A549 (cell line): ENCODE results near the gene CCDC117. TPM values are rescaled to one million over a fixed set of nuclear protein-coding genes. Genes with fewer than 3 reads are reported as not detected.
"Not testable (repeated sequence)": the region's sequence is repeated elsewhere in the genome, so short reads cannot be mapped to it uniquely, and the experiment has no call there.

ENCODE experiments used
- ATAC-seq, 2 experiments: fragments of 200-7000 bp in 1 of 2; fragments of >200 bp in 1 of 2; cut with Nextera tagmentation in 1 of 2; cut with Tn5 transposase in 1 of 2; 3 replicates each; pipeline versions ENCODE4 v1.8.0 to v1.9.1; 2018 to 2020; ENCODE audit warnings: mild to moderate bottlenecking in 1 of 2, moderate library complexity in 1 of 2
- CTCF ChIA-PET: fragments of 300-600 bp; sonication (Branson Sonifier 250); formaldehyde crosslinking; extraction: SDS; loops from one replicate; lab custom pipeline; 2021; ENCODE audit warnings: antibody characterized with exemption, inconsistent platforms; lab: Yijun Ruan, JAX
- POLR2A ChIA-PET: fragments of 350-600 bp; formaldehyde crosslinking; extraction: SDS; loops from one replicate; lab custom pipeline; 2021; ENCODE audit warnings: antibody characterized with exemption, inconsistent platforms; lab: Yijun Ruan, JAX
- DNase-seq, 2 experiments: peaks; one replicate each; pipeline versions ENCODE4 v3.0.0 to v3.0.0-alpha.2; 2011 to 2016; ENCODE audit warnings: low read depth in 1 of 2, low spot score in 1 of 2
- FAIRE-seq: peaks from 2 replicates; lab custom pipeline; 2011; peaks lifted over from hg19 to GRCh38; lab: Jason Lieb, UNC
- H3K27ac ChIP-seq, 2 experiments: fragments of >200 bp; sonication (Bioruptor Twin); formaldehyde crosslinking; 3 replicates each; pipeline ENCODE4 v1.5.1; 2016 to 2017
- H3K4me1 ChIP-seq: fragments of >200 bp; sonication (Bioruptor Twin); formaldehyde crosslinking; 3 replicates; pipeline ENCODE4 v1.6.1; 2016
- H3K4me2 ChIP-seq: fragments of >200 bp; sonication (Bioruptor Twin); formaldehyde crosslinking; 3 replicates; pipeline ENCODE4 v1.6.1; 2016
- H3K4me3 ChIP-seq: fragments of >200 bp; sonication (Bioruptor Twin); formaldehyde crosslinking; 3 replicates; pipeline ENCODE4 v1.5.1; 2016
- H3K9me3 ChIP-seq: fragments of >200 bp; sonication (Bioruptor Twin); formaldehyde crosslinking; 3 replicates; pipeline ENCODE4 v1.6.1; 2016
- BHLHE40 ChIP-seq: IDR thresholded peaks from 2 replicates; pipeline ENCODE4 v1.6.1; 2012; ENCODE audit warnings: low read depth, low read length, inconsistent platforms
- CEBPB ChIP-seq, 2 experiments: fragments of >200 bp in 1 of 2; sonication (Bioruptor Twin) in 1 of 2; formaldehyde crosslinking in 1 of 2; IDR thresholded peaks; 2 replicates each; pipeline ENCODE4 v1.6.1; 2012 to 2016
- ELK1 ChIP-seq: fragments of 150-350 bp; IDR thresholded peaks from 2 replicates; pipeline ENCODE4 v1.6.1; 2014; ENCODE audit warnings: low read depth, mild to moderate bottlenecking, low read length
- GATA3 ChIP-seq: IDR thresholded peaks from 2 replicates; pipeline ENCODE4 v1.6.1; 2012; ENCODE audit warnings: borderline replicate concordance
- HES2 ChIP-seq: fragments of >200 bp; sonication (Bioruptor Twin); formaldehyde crosslinking; IDR thresholded peaks from 2 replicates; pipeline ENCODE4 v1.6.1; 2016
- HMGXB4 ChIP-seq: fragments of 250-450 bp; sonication (Bioruptor Pico); IDR thresholded peaks from 2 replicates; pipeline ENCODE4 v1.5.0; 2021; ENCODE audit warnings: mild to moderate bottlenecking, moderate library complexity, borderline replicate concordance
- HOXA7 ChIP-seq: fragments of 250-450 bp; sonication (Bioruptor Pico); IDR thresholded peaks from 2 replicates; pipeline ENCODE4 v1.5.0; 2020; ENCODE audit warnings: mild to moderate bottlenecking, moderate library complexity
- HOXB13 ChIP-seq: fragments of 250-450 bp; sonication (Bioruptor Pico); IDR thresholded peaks from 2 replicates; pipeline ENCODE4 v1.5.0; 2020; ENCODE audit warnings: low read depth, mild to moderate bottlenecking, moderate library complexity
- JUNB ChIP-seq: fragments of >200 bp; sonication (Bioruptor Twin); formaldehyde crosslinking; IDR thresholded peaks from 2 replicates; pipeline ENCODE4 v1.6.1; 2016
- MAZ ChIP-seq: fragments of 150-350 bp; IDR thresholded peaks from 2 replicates; pipeline ENCODE4 v1.6.1; 2014; ENCODE audit warnings: antibody characterized with exemption, low read depth, low read length, borderline replicate concordance
- NFE2L2 ChIP-seq: fragments of 150-350 bp; conservative IDR thresholded peaks from 2 replicates; pipeline ENCODE4 v1.6.1; 2014; ENCODE audit warnings: low read length
- NR3C1 ChIP-seq: fragments of >200 bp; sonication (Bioruptor Twin); formaldehyde crosslinking; IDR thresholded peaks from 3 replicates; pipeline ENCODE4 v1.6.1; 2017
- PBX3 ChIP-seq: IDR thresholded peaks from 2 replicates; pipeline ENCODE4 v1.6.1; 2012
- RAD21 ChIP-seq, 2 experiments: fragments of >200 bp in 1 of 2; sonication (Bioruptor Twin) in 1 of 2; formaldehyde crosslinking in 1 of 2; IDR thresholded peaks in 1 of 2; conservative IDR thresholded peaks in 1 of 2; 2 replicates in 1 of 2; 3 replicates in 1 of 2; pipeline ENCODE4 v1.6.1; 2012 to 2018; ENCODE audit warnings: inconsistent platforms in 1 of 2
- RARB ChIP-seq: fragments of 250-450 bp; sonication (Bioruptor Pico); IDR thresholded peaks from 2 replicates; pipeline ENCODE4 v1.8.0; 2021; ENCODE audit warnings: mild to moderate bottlenecking, moderate library complexity
- RNF2 ChIP-seq: fragments of 200-600 bp; sonication (generic); IDR thresholded peaks from 2 replicates; pipeline ENCODE4 v1.6.1; 2016; ENCODE audit warnings: low read depth, mild to moderate bottlenecking, antibody characterized with exemption, moderate library complexity, borderline replicate concordance
- TFCP2L1 ChIP-seq: fragments of 250-450 bp; sonication (Bioruptor Pico); IDR thresholded peaks from 2 replicates; pipeline ENCODE4 v1.5.0; 2021; ENCODE audit warnings: mild to moderate bottlenecking
- TP53 ChIP-seq: fragments of 250-450 bp; sonication (Bioruptor Pico); IDR thresholded peaks from 2 replicates; pipeline ENCODE4 v1.5.0; 2021; ENCODE audit warnings: mild to moderate bottlenecking, moderate library complexity
- USF2 ChIP-seq: fragments of 450-650 bp; IDR thresholded peaks from 2 replicates; pipeline ENCODE4 v1.6.1; 2014; ENCODE audit warnings: antibody characterized with exemption
- ZC3H11A ChIP-seq: fragments of 450-650 bp; IDR thresholded peaks from 2 replicates; pipeline ENCODE4 v1.6.1; 2014; ENCODE audit warnings: antibody characterized with exemption, mild to moderate bottlenecking
- ZFP36 ChIP-seq: fragments of 450-650 bp; IDR thresholded peaks from 2 replicates; pipeline ENCODE4 v1.6.1; 2014; ENCODE audit warnings: borderline replicate concordance; ENCODE audit not compliant: partially characterized antibody
- WGBS: methylation state at CpG from one replicate; pipeline ENCODE4 v1.1.6; 2017; ENCODE audit errors: missing lambda C conversion rate; 5-methylcytosine and 5-hydroxymethylcytosine counted together
- polyA plus RNA-seq, 4 experiments: library from polyadenylated mRNA; depleted of rRNA in 3 of 4; stranded (reverse); fragments of >200 nt; fragmentation: RNase III in 1 of 4; extraction: RNeasy Plus Mini Kit Qiagen cat#74134 plus additional on column Dnase treatment in 1 of 4; gene quantifications; 2 replicates in 3 of 4; 3 replicates in 1 of 4; pipeline ENCODE4 v1.2.3, GENCODE V29; 2011 to 2017

The CCDC117 gene
- polyA plus RNA-seq, 2 of the 4 experiments (the other 2 are of a cell fraction) = 12.2 to 24.1 TPM

- Histone ChIP-seq H3K4me1 (peaks cover 21% of the 10 kb centered on the region; the same call in 2 of the 3 replicates), H3K27ac (peak overlapping the region; percentile 91 to 100), H3K9me3 (no peaks in the 10 kb centered on the region), H3K4me3 (no peak overlapping the region; the same call in 2 of the 3 replicates), H3K4me2 (peak overlapping the region; percentile 81)
- ATAC-seq (no peak), DNase-seq (no peak), FAIRE-seq (no peak)
- no peak for TF ChIP-seq CEBPB (IDR thresholded peaks at IDR 0.05)
- POLR2A ChIA-PET = interaction anchor here (0.6 kb wide), 1 partner anchor 23 kb away, joined by 8 read pairs; no protein-coding TSS in a partner anchor
- CTCF ChIA-PET = interaction anchor here (0.7 to 3.0 kb wide), 5 partner anchors 27 to 725 kb away, joined by 3 to 13 read pairs (median 4); no protein-coding TSS in a partner anchor
- WGBS = 55% methylated on average over 14 of the region's 14 CpGs
Measured at GRCh38 chr22:28801845-28802594, 29.5 kb downstream of the CCDC117 start.

- H3K27ac ChIP-seq = peak overlapping the region; percentile 91 to 100; a peak in 4 of 6 replicates
- FAIRE-seq (no peak), DNase-seq (no peak)
- no peaks in the 10 kb centered on the region for H3K9me3 ChIP-seq
- ChIA-PET CTCF (interaction anchor here (0.7 to 3.0 kb wide), 7 partner anchors 10 to 726 kb away, joined by 3 to 13 read pairs (median 4); no protein-coding TSS in a partner anchor), POLR2A (no interaction called here)
- 80% methylated on average over 7 of the region's 7 CpGs for WGBS
- H3K4me3 ChIP-seq = no peak overlapping the region
- H3K4me2 ChIP-seq = peak overlapping the region; percentile 81; the same call in 1 of the 3 replicates
- TF ChIP-seq RARB (CRISPR knock-in tag) (no peak), HOXB13 (CRISPR knock-in tag) (no peak), PBX3 (no peak), CEBPB (IDR thresholded peaks at IDR 0.05) (no peak), RAD21 (conservative IDR thresholded peaks at IDR 0.05 in 1 of 2, IDR thresholded peaks at IDR 0.05 in 1 of 2) (no peak)
- TF ChIP-seq, all 56 proteins: peak for 0
- H3K4me1 ChIP-seq = peaks cover 16% of the 10 kb centered on the region; the same call in 2 of the 3 replicates
- no peak for ATAC-seq
Measured at GRCh38 chr22:28802595-28803123, 30.2 kb downstream of the CCDC117 start.

- 88% methylated on average over 5 of the region's 5 CpGs for WGBS
- peaks cover 16% of the 10 kb centered on the region; the same call in 2 of the 3 replicates for H3K4me1 ChIP-seq
- ATAC-seq, DNase-seq, H3K4me2 ChIP-seq, H3K27ac ChIP-seq, H3K9me3 ChIP-seq, POLR2A ChIA-PET, FAIRE-seq, H3K4me3 ChIP-seq: not testable (repeated sequence)
- CTCF ChIA-PET = interaction anchor here (2.5 to 3.0 kb wide), 2 partner anchors 24 to 205 kb away, joined by 10 to 13 read pairs; no protein-coding TSS in a partner anchor
Measured at GRCh38 chr22:28805426-28805825, 32.9 kb downstream of the CCDC117 start.

- H3K9me3 ChIP-seq = no peaks in the 10 kb centered on the region
- POLR2A ChIA-PET = interaction anchor here (0.6 to 0.7 kb wide), 3 partner anchors 10 to 439 kb away, joined by 4 to 8 read pairs (median 6); no protein-coding TSS in a partner anchor
- ATAC-seq (no peak), DNase-seq (no peak), FAIRE-seq (no peak)
- 0 out of 6 replicates have a peak overlapping the region, but pooled peaks of 1 of the 2 experiments have one; percentile 16 for H3K27ac ChIP-seq
- H3K4me3 ChIP-seq = no peak overlapping the region
- CTCF ChIA-PET = interaction anchor here (3.6 kb wide), 2 partner anchors 9 to 20 kb away, joined by 11 to 15 read pairs; no protein-coding TSS in a partner anchor
- H3K4me1 ChIP-seq = peaks cover 19% of the 10 kb centered on the region; the same call in 2 of the 3 replicates
- no peak overlapping the region for H3K4me2 ChIP-seq
- no peak for TF ChIP-seq GATA3
- no peak for TF ChIP-seq JUNB
- no peak for TF ChIP-seq HOXA7 (CRISPR knock-in tag)
- no peak for TF ChIP-seq TP53 (CRISPR knock-in tag)
- no peak for TF ChIP-seq HES2
- no peak for TF ChIP-seq RNF2
- no peak for TF ChIP-seq ELK1
- TF ChIP-seq NR3C1 = no peak
- no peak for TF ChIP-seq BHLHE40
- no peak for TF ChIP-seq MAZ
- TF ChIP-seq USF2 = no peak
- TF ChIP-seq ZC3H11A = no peak
- TF ChIP-seq TFCP2L1 (CRISPR knock-in tag) = no peak
- TF ChIP-seq ZFP36 = no peak
- no peak for TF ChIP-seq HMGXB4
- no peak for TF ChIP-seq RARB (CRISPR knock-in tag)
- no peak for TF ChIP-seq NFE2L2
Measured at GRCh38 chr22:28808716-28809355, 36.3 kb downstream of the CCDC117 start.
